ENCODE results near the gene TFEB. TPM values are rescaled to one million over a fixed set of nuclear protein-coding genes. Genes with fewer than 3 reads are reported as not detected.
A peak's percentile ranks its signal among the peaks of the same experiment; 100 is the strongest.

Gene TFEB
- total RNA-seq, result 10 to 100 TPM; 24.3 to 29.7 TPM
- long read RNA-seq, transcript TFEB-204 (9 exons, 2,331 nt), result major isoform, 12 of 28 reads
- long read RNA-seq, partial matches to known transcripts, result 12 of 28 reads
- long read RNA-seq, other reads (novel, unspliced or antisense), result 3 of 28 reads

GRCh38 chr6:41735427-41736185 lies at the start of gene TFEB:
TFEB (minus strand) TSS chr6:41735608; CDS start chr6:41691213, 44,395 bp downstream.
- DNase-seq, result peak; percentile 94 to 97
- peak; percentile 72 for ATAC-seq
- intact Hi-C loops (cut with DNase I, micrococcal nuclease), result no loop called here

GRCh38 chr6:41784581-41785171 lies 49.3 kb upstream of the TFEB start:
- intact Hi-C loops (cut with DNase I, micrococcal nuclease), result loop anchor here (5.0 to 10.0 kb wide), 3 partner anchors 138 to 263 kb away; partner anchors contain the start of genes BYSL (in 1 of the 2) and MED20 (in 1 of the 2)
- ATAC-seq, result no peak
- no peak for DNase-seq

GRCh38 chr6:41783106-41783780 lies 47.8 kb upstream of the TFEB start:
- intact Hi-C loops (cut with DNase I, micrococcal nuclease), result loop anchor here (5.0 to 10.0 kb wide), 2 partner anchors 262 to 264 kb away; no protein-coding TSS in a partner anchor
- DNase-seq (no peak), ATAC-seq (no peak)

GRCh38 chr6:41781366-41781730 lies 45.9 kb upstream of the TFEB start:
- intact Hi-C loops (cut with DNase I, micrococcal nuclease), result loop anchor here (5.0 to 10.0 kb wide), 2 partner anchors 263 to 266 kb away; no protein-coding TSS in a partner anchor
- peak; percentile 55 to 76 for DNase-seq
- peak; percentile 33 for ATAC-seq

- ATAC-seq (peak; percentile 49), DNase-seq (peak; percentile 57 to 60)
- intact Hi-C loops (cut with DNase I, micrococcal nuclease), result loop anchor here (5.0 to 10.0 kb wide), 2 partner anchors 264 to 267 kb away; no protein-coding TSS in a partner anchor
Measured at GRCh38 chr6:41780551-41781365, 45.4 kb upstream of the TFEB start, which contains the start of gene PRICKLE4. PRICKLE4 (plus strand) TSS chr6:41780782; CDS start chr6:41783474, 2,692 bp downstream.

GRCh38 chr6:41779788-41780550 lies 44.6 kb upstream of the TFEB start, which contains the start of gene FRS3:
FRS3 (minus strand) TSS chr6:41779900; CDS start chr6:41776987, 2,913 bp downstream.
- ATAC-seq (peak; percentile 81), DNase-seq (peak; percentile 98 to 99)
- intact Hi-C loops (cut with DNase I, micrococcal nuclease), result loop anchor here (5.0 to 10.0 kb wide), 2 partner anchors 265 to 267 kb away; no protein-coding TSS in a partner anchor

GRCh38 chr6:41779336-41779735 lies 43.9 kb upstream of the TFEB start:
- intact Hi-C loops (cut with DNase I, micrococcal nuclease), result no loop called here
- no peak for ATAC-seq
- DNase-seq, result no peak

GRCh38 chr6:41778895-41779294 lies 43.5 kb upstream of the TFEB start:
- DNase-seq, result peak in 1 of 2 donors; percentile 15
- ATAC-seq, result no peak
- intact Hi-C loops (cut with DNase I, micrococcal nuclease), result no loop called here

- ATAC-seq (no peak), DNase-seq (no peak)
- intact Hi-C loops (cut with DNase I, micrococcal nuclease), result no loop called here
Measured at GRCh38 chr6:41777551-41778285, 42.3 kb upstream of the TFEB start.

GRCh38 chr6:41775293-41775882 lies 40.0 kb upstream of the TFEB start:
- intact Hi-C loops (cut with DNase I, micrococcal nuclease), result no loop called here
- no peak for DNase-seq
- ATAC-seq, result no peak

- DNase-seq, result no peak
- ATAC-seq, result no peak
- intact Hi-C loops (cut with DNase I, micrococcal nuclease), result no loop called here
Measured at GRCh38 chr6:41774841-41775240, 39.4 kb upstream of the TFEB start.

- ATAC-seq, result no peak
- intact Hi-C loops (cut with DNase I, micrococcal nuclease), result no loop called here
- DNase-seq, result no peak
Measured at GRCh38 chr6:41771058-41771983, 35.9 kb upstream of the TFEB start.

- no peak for ATAC-seq
- intact Hi-C loops (cut with DNase I, micrococcal nuclease), result no loop called here
Measured at GRCh38 chr6:41770381-41771057, 35.1 kb upstream of the TFEB start.

GRCh38 chr6:41769376-41769775 lies 34.0 kb upstream of the TFEB start:
- intact Hi-C loops (cut with DNase I, micrococcal nuclease), result no loop called here
- no peak for DNase-seq
- ATAC-seq, result no peak

More at GRCh38 chr6:41770381-41771057, 35.1 kb upstream of the TFEB start:
- DNase-seq, result peak in 1 of 2 donors; percentile 18

Measured in left colon (tissue), 2 donors.